Measurements from ENCODE around the gene TSC2. TPM values are rescaled to one million over a fixed set of nuclear protein-coding genes. Genes with fewer than 3 reads are reported as not detected.

Gene TSC2
- polyA plus RNA-seq, 1 donor from 2014 or later, result 69.2 TPM

- no peaks in the 10 kb centered on the region for H3F3A ChIP-seq (ENCODE audit: insufficient read depth, low read length, poor library complexity, severe bottlenecking)
- no peaks in the 10 kb centered on the region for H3K9me3 ChIP-seq (ENCODE audit: low read length)
- no peaks in the 10 kb centered on the region for H3K9me2 ChIP-seq (ENCODE audit: insufficient read depth, low read length)
- TF ChIP-seq EP300 (conservative IDR thresholded peaks at IDR 0.05; ENCODE audit: poor library complexity, severe bottlenecking) (no peak), CTCF (IDR thresholded peaks at IDR 0.05; ENCODE audit: poor library complexity, severe bottlenecking) (no peak), TAF1 (IDR thresholded peaks at IDR 0.05; ENCODE audit: low read depth) (no peak), POLR2AphosphoS5 (IDR thresholded peaks at IDR 0.05) (no peak), EZH2 (IDR thresholded peaks at IDR 0.05; ENCODE audit: borderline replicate concordance, insufficient read depth, low read length, poor library complexity, severe bottlenecking) (no peak), RAD21 (conservative IDR thresholded peaks at IDR 0.05) (no peak), SMC3 (conservative IDR thresholded peaks at IDR 0.05; ENCODE audit: poor library complexity) (no peak), REST (IDR thresholded peaks at IDR 0.05; ENCODE audit: borderline replicate concordance) (no peak), MXI1 (conservative IDR thresholded peaks at IDR 0.05; ENCODE audit: poor library complexity, severe bottlenecking) (no peak)
- no peaks in the 10 kb centered on the region for H4K20me1 ChIP-seq (ENCODE audit: insufficient read depth)
- no peak overlapping the region for H3K4me2 ChIP-seq (ENCODE audit: low read length)
- H2AFZ ChIP-seq (ENCODE audit: low read depth, low read length), result no peak overlapping the region
- H3K79me2 ChIP-seq (replicated peaks; ENCODE audit: insufficient read depth, low read length), result no peaks in the 10 kb centered on the region
- no peak overlapping the region for H3K4me3 ChIP-seq (ENCODE audit: low read length)
- no peaks in the 10 kb centered on the region for H3K36me3 ChIP-seq (ENCODE audit: insufficient read depth, low read length)
- H3K27me3 ChIP-seq (ENCODE audit: insufficient read depth, low read depth, low read length), result no peaks in the 10 kb centered on the region
- no peak overlapping the region for H3K9ac ChIP-seq (ENCODE audit: low read length)
- no peak overlapping the region for H3K27ac ChIP-seq (ENCODE audit: low read length)
Measured at GRCh38 chr16:2078096-2078495, 30.3 kb downstream of the TSC2 start.

- no peak overlapping the region for H3K4me3 ChIP-seq (ENCODE audit: low read length)
- H3K27ac ChIP-seq (ENCODE audit: low read length), result no peak overlapping the region
- no peaks in the 10 kb centered on the region for H3F3A ChIP-seq (ENCODE audit: insufficient read depth, low read length, poor library complexity, severe bottlenecking)
- no peaks in the 10 kb centered on the region for H3K36me3 ChIP-seq (ENCODE audit: insufficient read depth, low read length)
- H2AFZ ChIP-seq (ENCODE audit: low read depth, low read length), result no peak overlapping the region
- TF ChIP-seq CTCF (IDR thresholded peaks at IDR 0.05; ENCODE audit: poor library complexity, severe bottlenecking) (no peak), SMC3 (conservative IDR thresholded peaks at IDR 0.05; ENCODE audit: poor library complexity) (no peak), MXI1 (conservative IDR thresholded peaks at IDR 0.05; ENCODE audit: poor library complexity, severe bottlenecking) (no peak), TAF1 (IDR thresholded peaks at IDR 0.05; ENCODE audit: low read depth) (no peak), REST (IDR thresholded peaks at IDR 0.05; ENCODE audit: borderline replicate concordance) (no peak), EP300 (conservative IDR thresholded peaks at IDR 0.05; ENCODE audit: poor library complexity, severe bottlenecking) (no peak), RAD21 (conservative IDR thresholded peaks at IDR 0.05) (no peak), POLR2AphosphoS5 (IDR thresholded peaks at IDR 0.05) (no peak), EZH2 (IDR thresholded peaks at IDR 0.05; ENCODE audit: borderline replicate concordance, insufficient read depth, low read length, poor library complexity, severe bottlenecking) (no peak)
- no peaks in the 10 kb centered on the region for H3K9me2 ChIP-seq (ENCODE audit: insufficient read depth, low read length)
- no peaks in the 10 kb centered on the region for H3K79me2 ChIP-seq (replicated peaks; ENCODE audit: insufficient read depth, low read length)
- no peaks in the 10 kb centered on the region for H3K27me3 ChIP-seq (ENCODE audit: insufficient read depth, low read depth, low read length)
- no peaks in the 10 kb centered on the region for H4K20me1 ChIP-seq (ENCODE audit: insufficient read depth)
- H3K9me3 ChIP-seq (ENCODE audit: low read length), result no peaks in the 10 kb centered on the region
- no peak overlapping the region for H3K4me2 ChIP-seq (ENCODE audit: low read length)
- no peak overlapping the region for H3K9ac ChIP-seq (ENCODE audit: low read length)
Measured at GRCh38 chr16:2078691-2079090, 30.9 kb downstream of the TSC2 start.
